HS-5 (cell line): ENCODE results near the gene MVB12A.

ENCODE experiments used
- DNase-seq: peaks from one replicate; pipeline ENCODE4 v3.0.0-alpha.2; 2012; ENCODE audit warnings: low read depth

MVB12A gene

GRCh38 chr19:17445526-17446165, 25.8 kb downstream of the MVB12A start:
- no peak for DNase-seq

GRCh38 chr19:17447704-17448130, 27.9 kb downstream of the MVB12A start:
- no peak for DNase-seq

GRCh38 chr19:17448131-17448967, 28.5 kb downstream of the MVB12A start, which contains the start of gene TMEM221:
TMEM221 (minus strand) TSS chr19:17448668; CDS start chr19:17448462, 206 bp downstream.
- no peak for DNase-seq

GRCh38 chr19:17450264-17451075, 30.6 kb downstream of the MVB12A start:
- no peak for DNase-seq

- DNase-seq, result no peak
Observed at GRCh38 chr19:17451820-17452219, 32.0 kb downstream of the MVB12A start.

GRCh38 chr19:17454576-17455071, 34.8 kb downstream of the MVB12A start:
- DNase-seq, result no peak

- no peak for DNase-seq
Observed at GRCh38 chr19:17455308-17456123, 35.7 kb downstream of the MVB12A start.

- DNase-seq, result no peak
Observed at GRCh38 chr19:17456127-17456526, 36.3 kb downstream of the MVB12A start.

GRCh38 chr19:17457616-17458015, 37.8 kb downstream of the MVB12A start:
- DNase-seq, result no peak

GRCh38 chr19:17458970-17459369, 39.1 kb downstream of the MVB12A start:
- DNase-seq, result no peak

GRCh38 chr19:17460372-17461230, 40.8 kb downstream of the MVB12A start, which contains the start of gene NXNL1:
NXNL1 (minus strand) TSS chr19:17460926; CDS start chr19:17460869, 57 bp downstream.
- DNase-seq, result no peak

GRCh38 chr19:17466487-17466850, 46.6 kb downstream of the MVB12A start:
- no peak for DNase-seq

GRCh38 chr19:17467471-17468301, 47.8 kb downstream of the MVB12A start:
- no peak for DNase-seq

- DNase-seq, result no peak
Observed at GRCh38 chr19:17468302-17469091, 48.6 kb downstream of the MVB12A start.

GRCh38 chr19:17469092-17469480, 49.2 kb downstream of the MVB12A start:
- no peak for DNase-seq

- peak; percentile 90 for DNase-seq
Observed at GRCh38 chr19:17469481-17470067, 49.7 kb downstream of the MVB12A start.

GRCh38 chr19:17470068-17470841, 50.4 kb downstream of the MVB12A start, which contains the start of gene SLC27A1:
SLC27A1 (plus strand) TSS chr19:17470524; CDS start chr19:17470541, 17 bp downstream.
- no peak for DNase-seq
